ENCODE measurements around the gene SHE. TPM values are rescaled to one million over a fixed set of nuclear protein-coding genes. Genes with fewer than 3 reads are reported as not detected.

Gene SHE
- under 0.01 TPM in 1 of 2 replicates, not detected in the other for total RNA-seq
- polyA plus RNA-seq = not detected in 2 replicates
- polyA plus RNA-seq (2012) = not detected in 2 replicates
- polyA minus RNA-seq (ENCODE audit: low replicate concordance) = 0.35 TPM in 1 of 2 replicates, not detected in the other

DNA sequence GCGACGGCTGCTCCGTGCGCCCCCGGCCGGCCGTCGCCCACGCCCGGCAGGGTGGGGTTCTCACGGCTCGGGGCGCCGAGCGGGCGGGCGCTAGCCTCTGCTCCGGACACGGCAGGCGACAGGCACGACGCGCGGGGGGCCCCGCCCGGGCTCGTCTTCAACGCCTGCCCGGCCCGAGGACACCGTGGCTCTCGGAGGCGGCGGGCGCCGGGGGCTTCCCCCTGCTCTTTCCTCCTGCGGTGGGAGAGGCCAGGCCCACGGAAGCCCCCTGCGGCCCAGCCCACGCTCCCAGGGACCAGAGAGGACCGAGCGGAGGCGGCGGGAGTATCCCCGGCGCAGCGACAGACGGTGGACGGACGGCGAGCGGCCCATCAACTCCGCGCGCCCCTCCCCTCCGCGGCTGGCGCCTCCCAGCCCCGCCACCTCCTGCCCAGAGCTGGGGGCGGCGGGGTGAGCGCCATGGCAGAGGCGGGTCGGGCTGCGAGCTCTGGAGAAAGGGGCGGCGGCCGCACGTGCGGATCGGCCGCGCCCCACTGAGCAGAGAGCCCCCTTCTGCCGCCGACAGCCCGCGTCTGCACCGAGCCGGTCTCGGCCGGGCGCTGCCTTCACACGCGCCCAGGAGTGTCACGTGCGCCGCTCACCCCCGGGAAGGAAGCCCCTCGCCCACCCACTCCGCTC, at the start of gene SHE, which contains the start of gene TDRD10:
TSS of gene SHE (minus strand) at position 347 of the 678 bp plus-strand sequence. CDS start 386 bp downstream, outside the sequence.
TSS of gene TDRD10 (plus strand) at position 154 of the 678 bp plus-strand sequence. CDS start 4,685 bp downstream, outside the sequence.
- H3K4me2 ChIP-seq (ENCODE audit: extremely low read depth, insufficient read depth, low read length) = no peak within 1 kb of the TSS
- H3K27ac ChIP-seq (ENCODE audit: insufficient read depth, low read length) = no peak within 1 kb of the TSS
- no peaks in the 10 kb centered on the region for H3K4me1 ChIP-seq (ENCODE audit: control insufficient read depth, extremely low read depth, insufficient read depth, low read length)
- H3K9me3 ChIP-seq (ENCODE audit: control insufficient read depth, insufficient read depth, low read depth, low read length) = no peaks in the 10 kb centered on the region
- H3K27me3 ChIP-seq (ENCODE audit: control insufficient read depth, insufficient read depth, low read length) = peaks cover 60% of the 10 kb centered on the region
- H3K4me3 ChIP-seq (replicated peaks in 1 of 4; ENCODE audit: control extremely low read depth in 1 of 4, insufficient read depth in 1 of 4, low read depth in 3 of 4, low read length in 4 of 4) = peak within 1 kb of the TSS in 1 of 4 experiments; percentile 14
- no peaks in the 10 kb centered on the region for H3K79me2 ChIP-seq (ENCODE audit: control insufficient read depth, insufficient read depth, low read length)
- H3K36me3 ChIP-seq (ENCODE audit: control insufficient read depth, insufficient read depth, low read length) = no peaks in the 10 kb centered on the region
- no peaks in the 10 kb centered on the region for H4K20me1 ChIP-seq (ENCODE audit: control insufficient read depth, extremely low read depth, insufficient read depth, low read length)
- no peak for DNase-seq (ENCODE audit: low read depth in 2 of 2)
- TF ChIP-seq EZH2 (IDR thresholded peaks at IDR 0.05; ENCODE audit: low read length, missing control alignments) = peak; percentile 82
- TF ChIP-seq, protein P1, sequence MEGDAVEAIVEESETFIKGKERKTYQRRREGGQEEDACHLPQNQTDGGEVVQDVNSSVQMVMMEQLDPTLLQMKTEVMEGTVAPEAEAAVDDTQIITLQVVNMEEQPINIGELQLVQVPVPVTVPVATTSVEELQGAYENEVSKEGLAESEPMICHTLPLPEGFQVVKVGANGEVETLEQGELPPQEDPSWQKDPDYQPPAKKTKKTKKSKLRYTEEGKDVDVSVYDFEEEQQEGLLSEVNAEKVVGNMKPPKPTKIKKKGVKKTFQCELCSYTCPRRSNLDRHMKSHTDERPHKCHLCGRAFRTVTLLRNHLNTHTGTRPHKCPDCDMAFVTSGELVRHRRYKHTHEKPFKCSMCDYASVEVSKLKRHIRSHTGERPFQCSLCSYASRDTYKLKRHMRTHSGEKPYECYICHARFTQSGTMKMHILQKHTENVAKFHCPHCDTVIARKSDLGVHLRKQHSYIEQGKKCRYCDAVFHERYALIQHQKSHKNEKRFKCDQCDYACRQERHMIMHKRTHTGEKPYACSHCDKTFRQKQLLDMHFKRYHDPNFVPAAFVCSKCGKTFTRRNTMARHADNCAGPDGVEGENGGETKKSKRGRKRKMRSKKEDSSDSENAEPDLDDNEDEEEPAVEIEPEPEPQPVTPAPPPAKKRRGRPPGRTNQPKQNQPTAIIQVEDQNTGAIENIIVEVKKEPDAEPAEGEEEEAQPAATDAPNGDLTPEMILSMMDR (conservative IDR thresholded peaks at IDR 0.05 in 1 of 2, IDR thresholded peaks at IDR 0.05 in 1 of 2; ENCODE audit: low read depth in 1 of 2, low read length in 2 of 2) = no peak
- H3K9ac ChIP-seq (ENCODE audit: insufficient read depth, low read length) = no peak within 1 kb of the TSS
- H2AFZ ChIP-seq (ENCODE audit: low read length) = no peak within 1 kb of the TSS

DNA sequence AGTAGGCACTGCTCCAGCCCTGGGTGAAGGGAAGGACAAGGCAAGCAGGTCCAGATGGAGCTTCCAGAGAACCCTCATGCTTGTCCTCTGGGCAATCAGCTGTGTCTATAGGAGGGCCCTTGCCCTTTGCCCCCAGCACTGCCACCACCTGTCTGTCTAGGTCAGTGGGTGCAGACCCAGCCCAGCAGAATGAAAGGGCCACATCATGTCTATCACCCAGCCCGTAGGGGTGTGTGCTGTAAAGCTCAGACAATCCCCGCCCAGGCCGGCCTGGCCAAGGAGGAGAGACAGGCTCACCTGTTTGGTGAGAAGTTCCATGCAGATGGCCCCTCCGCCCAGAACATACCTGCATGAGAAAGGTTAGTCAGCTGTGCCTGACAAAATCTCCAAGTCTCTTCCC, 49.3 kb upstream of the SHE start:
- Histone ChIP-seq H3K4me3 (replicated peaks in 1 of 4; ENCODE audit: control extremely low read depth in 1 of 4, insufficient read depth in 1 of 4, low read depth in 3 of 4, low read length in 4 of 4) (no peak overlapping the region), H3K9ac (ENCODE audit: insufficient read depth, low read length) (no peak overlapping the region), H3K27ac (ENCODE audit: insufficient read depth, low read length) (no peak overlapping the region), H3K4me2 (ENCODE audit: extremely low read depth, insufficient read depth, low read length) (no peak overlapping the region), H3K36me3 (ENCODE audit: control insufficient read depth, insufficient read depth, low read length) (peaks cover 41% of the 10 kb centered on the region), H3K9me3 (ENCODE audit: control insufficient read depth, insufficient read depth, low read depth, low read length) (no peaks in the 10 kb centered on the region), H3K79me2 (ENCODE audit: control insufficient read depth, insufficient read depth, low read length) (peaks cover 15% of the 10 kb centered on the region), H2AFZ (ENCODE audit: low read length) (no peak overlapping the region), H3K4me1 (ENCODE audit: control insufficient read depth, extremely low read depth, insufficient read depth, low read length) (peaks cover 4% of the 10 kb centered on the region), H4K20me1 (ENCODE audit: control insufficient read depth, extremely low read depth, insufficient read depth, low read length) (no peaks in the 10 kb centered on the region), H3K27me3 (ENCODE audit: control insufficient read depth, insufficient read depth, low read length) (no peaks in the 10 kb centered on the region)
- DNase-seq (ENCODE audit: low read depth in 2 of 2) = no peak
- no peak for TF ChIP-seq EZH2 (IDR thresholded peaks at IDR 0.05; ENCODE audit: low read length, missing control alignments)
- TF ChIP-seq, protein P1 (conservative IDR thresholded peaks at IDR 0.05 in 1 of 2, IDR thresholded peaks at IDR 0.05 in 1 of 2; ENCODE audit: low read depth in 1 of 2, low read length in 2 of 2) = no peak

DNA sequence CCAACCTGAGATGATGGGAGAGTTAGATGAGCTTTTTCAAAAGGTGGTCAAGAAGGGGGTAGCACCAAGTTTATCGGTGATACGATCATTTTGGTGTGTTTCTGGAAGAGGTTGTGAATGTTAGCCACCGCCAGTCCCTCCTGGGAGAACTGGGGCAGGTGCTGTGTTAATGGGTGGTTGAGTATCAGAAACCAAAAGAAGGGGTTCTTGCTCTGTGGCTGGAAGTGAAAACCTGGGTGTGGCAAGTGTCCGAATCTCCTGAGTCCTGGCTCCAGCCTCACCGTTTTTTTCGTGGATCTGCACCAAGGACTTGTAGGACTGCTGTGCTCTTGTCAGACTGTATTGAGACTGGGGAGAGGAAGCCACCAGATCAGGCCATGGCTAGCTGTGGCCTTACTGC, 48.4 kb upstream of the SHE start:
- Histone ChIP-seq H3K4me2 (ENCODE audit: extremely low read depth, insufficient read depth, low read length) (no peak overlapping the region), H3K79me2 (ENCODE audit: control insufficient read depth, insufficient read depth, low read length) (peaks cover 7% of the 10 kb centered on the region), H2AFZ (ENCODE audit: low read length) (no peak overlapping the region), H3K27ac (ENCODE audit: insufficient read depth, low read length) (no peak overlapping the region), H4K20me1 (ENCODE audit: control insufficient read depth, extremely low read depth, insufficient read depth, low read length) (no peaks in the 10 kb centered on the region), H3K27me3 (ENCODE audit: control insufficient read depth, insufficient read depth, low read length) (no peaks in the 10 kb centered on the region), H3K4me1 (ENCODE audit: control insufficient read depth, extremely low read depth, insufficient read depth, low read length) (no peaks in the 10 kb centered on the region), H3K4me3 (replicated peaks in 1 of 4; ENCODE audit: control extremely low read depth in 1 of 4, insufficient read depth in 1 of 4, low read depth in 3 of 4, low read length in 4 of 4) (no peak overlapping the region), H3K9ac (ENCODE audit: insufficient read depth, low read length) (no peak overlapping the region), H3K9me3 (ENCODE audit: control insufficient read depth, insufficient read depth, low read depth, low read length) (no peaks in the 10 kb centered on the region), H3K36me3 (ENCODE audit: control insufficient read depth, insufficient read depth, low read length) (peaks cover 40% of the 10 kb centered on the region)
- TF ChIP-seq, protein P1 (conservative IDR thresholded peaks at IDR 0.05 in 1 of 2, IDR thresholded peaks at IDR 0.05 in 1 of 2; ENCODE audit: low read depth in 1 of 2, low read length in 2 of 2) = no peak
- DNase-seq (ENCODE audit: low read depth in 2 of 2) = no peak

All from fibroblast of lung (primary cell).